ENCODE measurements around the gene SLC25A13. TPM values are rescaled to one million over a fixed set of nuclear protein-coding genes. Genes with fewer than 3 reads are reported as not detected.
A peak's percentile ranks its signal among the peaks of the same experiment; 100 is the strongest.

The SLC25A13 gene
- polyA plus RNA-seq, 1 of the 3 experiments (the other 2 are of a cell fraction), result 16.0 TPM

GRCh38 chr7:96084881-96085553 lies 236.9 kb downstream of the SLC25A13 start:
- POLR2A ChIA-PET, result no interaction called here
- H3F3A ChIP-seq (replicated peaks; ENCODE audit: insufficient read depth), result no peaks in the 10 kb centered on the region
- H3K4me2 ChIP-seq, result peak overlapping the region; percentile 61
- no peak for DNase-seq
- H3K9me3 ChIP-seq, result no peaks in the 10 kb centered on the region
- H3K36me3 ChIP-seq (replicated peaks in 1 of 2; ENCODE audit: control insufficient read depth in 1 of 2, insufficient read depth in 2 of 2, low read length in 1 of 2), result no peaks in the 10 kb centered on the region
- no peak overlapping the region for H2AFZ ChIP-seq (ENCODE audit: low read depth)
- H3K4me3 ChIP-seq (ENCODE audit: low read depth in 2 of 2, low read length in 1 of 2), result no peak overlapping the region
- no peaks in the 10 kb centered on the region for H3K27me3 ChIP-seq (ENCODE audit: insufficient read depth)
- 100% methylated on average over 1 of the region's 1 CpG for WGBS (ENCODE audit: low lambda C conversion rate)
- H3K27ac ChIP-seq (ENCODE audit: low read depth in 2 of 2, low read length in 1 of 2), result no peak overlapping the region
- no peaks in the 10 kb centered on the region for H4K20me1 ChIP-seq (ENCODE audit: insufficient read depth)
- CTCF ChIA-PET, result interaction anchor here (0.6 to 6.1 kb wide), 4 partner anchors 10 to 942 kb away, joined by 3 to 24 read pairs (median 10); no protein-coding TSS in a partner anchor
- H3K4me1 ChIP-seq (ENCODE audit: control insufficient read depth in 1 of 2, insufficient read depth in 2 of 2, low read depth in 1 of 2, low read length in 1 of 2), result peaks cover 2 to 12% of the 10 kb centered on the region in 2 experiments; a peak in 3 of 4 replicates
- no peak overlapping the region for H3K9ac ChIP-seq
- H3K79me2 ChIP-seq (ENCODE audit: insufficient read depth), result no peaks in the 10 kb centered on the region
- no peaks in the 10 kb centered on the region for H3K9me2 ChIP-seq
- TF ChIP-seq RAD21 (IDR thresholded peaks at IDR 0.05; ENCODE audit: low read length), result no peak
- TF ChIP-seq POLR2AphosphoS5 (IDR thresholded peaks at IDR 0.05; ENCODE audit: low read depth, low read length), result peak; percentile 41; the same call in 1 of the 2 replicates
- 0 out of 2 replicates have a peak, but pooled peaks have one; percentile 47 for TF ChIP-seq MEF2A (IDR thresholded peaks at IDR 0.05; ENCODE audit: borderline replicate concordance, low read depth)
- no peak for TF ChIP-seq IRF3 (IDR thresholded peaks at IDR 0.05; ENCODE audit: low read depth, low read length)
- TF ChIP-seq PBX3 (IDR thresholded peaks at IDR 0.05), result peak; percentile 76
- TF ChIP-seq GABPA (IDR thresholded peaks at IDR 0.05; ENCODE audit: low read depth), result no peak
- TF ChIP-seq CTCF (IDR thresholded peaks at IDR 0.05), result no peak
- no peak for TF ChIP-seq FOXJ3 (CRISPR knock-in tag; IDR thresholded peaks at IDR 0.05)
- no peak for TF ChIP-seq USF2 (IDR thresholded peaks at IDR 0.05; ENCODE audit: borderline replicate concordance, low read depth, low read length)
- no peak for TF ChIP-seq ELF1 (IDR thresholded peaks at IDR 0.05)
- TF ChIP-seq NFIC (IDR thresholded peaks at IDR 0.05; ENCODE audit: borderline replicate concordance), result no peak
- TF ChIP-seq SIN3A (IDR thresholded peaks at IDR 0.05; ENCODE audit: borderline replicate concordance, low read depth, low read length), result no peak
- TF ChIP-seq TCF12 (IDR thresholded peaks at IDR 0.05), result peak; percentile 87
- peak; percentile 83 for TF ChIP-seq JUND (IDR thresholded peaks at IDR 0.05)
- no peak for TF ChIP-seq EZH2phosphoT487 (IDR thresholded peaks at IDR 0.05; ENCODE audit: borderline replicate concordance, low read depth)
- no peak for TF ChIP-seq MXI1 (IDR thresholded peaks at IDR 0.05; ENCODE audit: low read depth, low read length)
- no peak for TF ChIP-seq NRF1 (IDR thresholded peaks at IDR 0.05; ENCODE audit: low read depth, low read length)
- TF ChIP-seq RFX5 (IDR thresholded peaks at IDR 0.05; ENCODE audit: low read length), result no peak
- no peak for TF ChIP-seq CHD2 (IDR thresholded peaks at IDR 0.05; ENCODE audit: low read length, partially characterized antibody)
- TF ChIP-seq SMC3 (IDR thresholded peaks at IDR 0.05; ENCODE audit: low read depth, low read length), result no peak
- TF ChIP-seq EP300 (IDR thresholded peaks at IDR 0.05; ENCODE audit: borderline replicate concordance in 1 of 2, low read depth in 1 of 2, low read length in 1 of 2), result peak in 1 of 2 experiments; percentile 70; a peak in 1 of 4 replicates
- no peak for TF ChIP-seq ZBTB33 (IDR thresholded peaks at IDR 0.05; ENCODE audit: borderline replicate concordance, low read depth)
- peak; percentile 86 for TF ChIP-seq USF1 (IDR thresholded peaks at IDR 0.05; ENCODE audit: borderline replicate concordance, low read depth)
- no peak for TF ChIP-seq YY1 (IDR thresholded peaks at IDR 0.05; ENCODE audit: low read depth)
- no peak for TF ChIP-seq GATA2 (CRISPR knock-in tag; IDR thresholded peaks at IDR 0.05)
- 0 out of 2 replicates have a peak, but pooled peaks have one; percentile 24 for TF ChIP-seq MAX (IDR thresholded peaks at IDR 0.05; ENCODE audit: low read depth)
